Colonic mucosa (tissue), 4 donors: Measurements from ENCODE around the gene NPTX2. TPM values are rescaled to one million over a fixed set of nuclear protein-coding genes. Genes with fewer than 3 reads are reported as not detected.

ENCODE experiments used
- DNase-seq: peaks from one replicate; pipeline ENCODE4 v3.0.0-alpha.2; 2020
- H3K27ac ChIP-seq: fragments of 200-600 bp; one replicate; pipeline ENCODE4 v1.8.0; 2021
- H3K27me3 ChIP-seq: fragments of 200-600 bp; one replicate; pipeline ENCODE4 v1.8.0; 2021
- H3K36me3 ChIP-seq: fragments of 200-600 bp; one replicate; pipeline ENCODE4 v1.8.0; 2021
- H3K4me1 ChIP-seq: fragments of 200-600 bp; one replicate; pipeline ENCODE4 v1.8.0; 2021; ENCODE audit warnings: mild to moderate bottlenecking
- H3K4me3 ChIP-seq: fragments of 200-600 bp; one replicate; pipeline ENCODE4 v1.8.0; 2021
- H3K9ac ChIP-seq, 2 donors: one replicate each; pipeline ENCODE4 v1.7.0; 2013; ENCODE audit warnings: control low read depth in 2 of 2, low read depth in 2 of 2, low read length in 2 of 2
- H3K9me3 ChIP-seq: fragments of 200-600 bp; one replicate; pipeline ENCODE4 v1.8.0; 2021
- intact Hi-C: fragments of 100-400 bp; cut with DNase I; formaldehyde crosslinking; loops from one replicate; pipeline ENCODE4 v1.14.1; 2022
- total RNA-seq, 2 donors: library from RNA; stranded (reverse); fragmentation: NEBNext Ultra II Directional in 1 of 2; extraction: Animal tissue kit (Norgen Biotek cat#: 25700) in 1 of 2; gene quantifications; one replicate each; pipeline ENCODE4 v1.2.1, GENCODE V29; 2021
- TF ChIP-seq, protein P1 (sequence below): fragments of 200-600 bp; IDR thresholded peaks from one replicate; pipeline ENCODE4 v1.8.0; 2022; ENCODE audit warnings: antibody characterized with exemption, mild to moderate bottlenecking
- donor health status: healthy.
- donor health status: DM: no; HTN: no; CAD: no.
- donor health status: DM: no; HTN: no; CAD: no.

Gene NPTX2
- total RNA-seq, 2 donors from 2014 or later: 0.89 to 1.6 TPM

DNA sequence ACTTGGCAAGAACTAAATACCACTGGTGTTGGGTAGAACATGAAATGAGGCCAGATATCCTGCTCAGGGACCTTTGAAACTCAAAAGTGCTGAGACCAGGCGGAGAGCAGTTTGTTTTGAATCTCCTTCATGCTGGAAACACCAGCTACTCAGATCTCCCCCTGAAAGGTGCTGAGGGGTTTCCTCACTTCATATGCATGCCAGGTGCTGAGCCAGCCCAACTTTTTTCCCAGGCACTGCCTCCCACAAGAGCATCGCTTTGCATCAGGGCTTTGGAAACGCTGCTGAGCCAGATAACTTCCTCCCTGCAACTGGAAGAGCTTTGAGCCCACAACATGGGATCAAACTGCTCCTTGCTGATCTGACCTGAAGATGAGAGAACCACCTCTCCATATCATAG, 13.7 kb downstream of the NPTX2 start:
- Histone ChIP-seq H3K4me1 (no peaks in the 10 kb centered on the region), H3K4me3 (no peak overlapping the region), H3K36me3 (no peaks in the 10 kb centered on the region), H3K9me3 (no peaks in the 10 kb centered on the region), H3K9ac (no peak overlapping the region), H3K27ac (no peak overlapping the region), H3K27me3 (no peaks in the 10 kb centered on the region)
- TF ChIP-seq, protein P1, sequence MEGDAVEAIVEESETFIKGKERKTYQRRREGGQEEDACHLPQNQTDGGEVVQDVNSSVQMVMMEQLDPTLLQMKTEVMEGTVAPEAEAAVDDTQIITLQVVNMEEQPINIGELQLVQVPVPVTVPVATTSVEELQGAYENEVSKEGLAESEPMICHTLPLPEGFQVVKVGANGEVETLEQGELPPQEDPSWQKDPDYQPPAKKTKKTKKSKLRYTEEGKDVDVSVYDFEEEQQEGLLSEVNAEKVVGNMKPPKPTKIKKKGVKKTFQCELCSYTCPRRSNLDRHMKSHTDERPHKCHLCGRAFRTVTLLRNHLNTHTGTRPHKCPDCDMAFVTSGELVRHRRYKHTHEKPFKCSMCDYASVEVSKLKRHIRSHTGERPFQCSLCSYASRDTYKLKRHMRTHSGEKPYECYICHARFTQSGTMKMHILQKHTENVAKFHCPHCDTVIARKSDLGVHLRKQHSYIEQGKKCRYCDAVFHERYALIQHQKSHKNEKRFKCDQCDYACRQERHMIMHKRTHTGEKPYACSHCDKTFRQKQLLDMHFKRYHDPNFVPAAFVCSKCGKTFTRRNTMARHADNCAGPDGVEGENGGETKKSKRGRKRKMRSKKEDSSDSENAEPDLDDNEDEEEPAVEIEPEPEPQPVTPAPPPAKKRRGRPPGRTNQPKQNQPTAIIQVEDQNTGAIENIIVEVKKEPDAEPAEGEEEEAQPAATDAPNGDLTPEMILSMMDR: no peak
- no peak for DNase-seq
- intact Hi-C loops: no loop called here

GRCh38 chr7:98638853-98639252, 21.8 kb downstream of the NPTX2 start:
- Histone ChIP-seq H3K27me3 (no peaks in the 10 kb centered on the region), H3K4me3 (no peak overlapping the region)
- TF ChIP-seq, protein P1: no peak

GRCh38 chr7:98640375-98640774, 23.3 kb downstream of the NPTX2 start:
- Histone ChIP-seq H3K27ac (no peak overlapping the region), H3K36me3 (no peaks in the 10 kb centered on the region), H3K4me3 (no peak overlapping the region), H3K27me3 (no peaks in the 10 kb centered on the region), H3K9me3 (no peaks in the 10 kb centered on the region), H3K4me1 (no peaks in the 10 kb centered on the region), H3K9ac (no peak overlapping the region)
- TF ChIP-seq, protein P1: no peak
- no peak for DNase-seq
- intact Hi-C loops: no loop called here

More at GRCh38 chr7:98638853-98639252, 21.8 kb downstream of the NPTX2 start:
- Histone ChIP-seq H3K9me3 (no peaks in the 10 kb centered on the region), H3K27ac (no peak overlapping the region), H3K4me1 (no peaks in the 10 kb centered on the region), H3K36me3 (no peaks in the 10 kb centered on the region), H3K9ac (no peak overlapping the region)
- intact Hi-C loops: no loop called here
- DNase-seq: no peak

DNA sequence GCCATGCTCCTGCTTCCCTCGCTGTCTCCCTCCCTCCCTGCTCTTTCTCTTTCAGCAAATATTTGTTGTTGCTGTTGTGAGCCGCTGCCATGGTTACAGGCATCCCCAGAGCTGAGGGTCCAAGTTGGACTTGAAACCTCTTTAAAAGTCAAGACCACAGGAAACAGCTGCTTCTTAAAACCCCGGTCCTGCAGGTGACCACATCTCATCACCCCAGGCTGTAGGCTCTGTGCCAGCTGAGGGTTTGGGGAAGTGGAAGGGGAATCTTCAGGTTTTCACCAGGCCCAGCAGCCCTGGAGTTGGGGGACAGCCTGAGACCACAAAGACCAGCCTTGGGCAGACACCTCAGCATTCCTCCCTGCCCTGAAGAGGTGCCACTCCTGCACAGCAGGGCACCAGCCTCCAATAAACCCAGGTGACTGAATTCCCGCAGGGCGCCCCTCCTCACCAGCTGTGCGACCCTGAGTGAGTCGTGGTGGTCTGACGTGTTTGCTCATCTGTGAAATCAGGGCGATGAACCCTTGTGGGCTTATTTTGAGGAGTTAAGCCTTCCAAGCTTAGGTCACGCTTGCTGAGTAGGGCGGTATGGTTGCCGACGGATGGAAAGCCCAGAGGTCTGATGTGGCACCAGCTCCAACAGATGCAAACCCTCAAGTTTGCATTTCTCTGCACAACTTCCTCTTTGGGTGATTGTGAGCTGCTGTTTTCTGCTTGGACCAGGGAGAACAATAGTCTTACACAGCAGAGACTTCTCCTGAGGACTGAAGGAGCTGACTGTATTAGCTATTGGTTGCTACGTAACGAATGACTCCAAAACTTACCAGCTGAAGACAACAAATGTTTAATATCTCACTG, 24.8 kb downstream of the NPTX2 start:
- no peaks in the 10 kb centered on the region for H3K36me3 ChIP-seq
- H3K9ac ChIP-seq: no peak overlapping the region
- H3K27ac ChIP-seq: no peak overlapping the region
- DNase-seq: no peak
- intact Hi-C loops: no loop called here
- no peaks in the 10 kb centered on the region for H3K27me3 ChIP-seq
- no peaks in the 10 kb centered on the region for H3K4me1 ChIP-seq
- H3K4me3 ChIP-seq: no peak overlapping the region
- no peaks in the 10 kb centered on the region for H3K9me3 ChIP-seq
- TF ChIP-seq, protein P1: no peak

DNA sequence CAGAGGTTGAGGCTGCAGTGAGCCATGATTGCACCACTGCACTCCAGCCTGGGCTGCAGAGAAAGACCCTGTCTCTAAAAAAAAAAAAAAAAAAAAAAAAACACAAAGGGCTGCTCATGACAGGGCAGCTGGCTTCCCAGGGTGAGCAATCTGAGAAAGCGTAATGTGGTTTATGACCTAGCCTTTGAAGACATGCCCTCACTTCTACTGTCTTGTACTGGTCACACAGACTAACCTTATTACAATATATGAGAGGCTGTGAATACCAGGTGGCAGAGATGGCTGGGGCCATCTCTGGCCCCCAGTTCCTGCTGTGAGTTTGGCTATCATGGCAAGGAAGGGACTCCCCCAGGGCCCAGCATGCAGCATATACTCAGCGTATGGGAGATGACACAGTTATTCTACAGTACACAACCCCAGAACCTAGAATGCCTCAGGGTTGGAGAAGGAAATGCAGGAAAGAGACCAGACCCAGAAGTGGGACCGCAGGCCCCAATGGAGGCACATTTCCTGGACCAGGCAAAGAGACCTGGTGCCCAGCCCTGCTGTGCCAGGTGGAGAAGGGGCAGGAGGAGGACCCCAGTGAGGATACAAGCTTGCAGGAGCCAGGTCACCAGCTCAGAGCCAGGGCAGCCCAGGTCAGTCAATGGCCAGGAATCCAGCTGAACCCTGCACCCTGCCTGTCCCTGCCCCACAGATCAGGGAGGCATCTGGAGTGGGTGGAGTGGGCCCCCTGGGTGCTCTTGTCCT, 26.3 kb downstream of the NPTX2 start:
- TF ChIP-seq, protein P1: no peak
- Histone ChIP-seq H3K9me3 (no peaks in the 10 kb centered on the region), H3K27me3 (no peaks in the 10 kb centered on the region), H3K36me3 (no peaks in the 10 kb centered on the region), H3K27ac (no peak overlapping the region), H3K9ac (no peak overlapping the region), H3K4me1 (no peaks in the 10 kb centered on the region), H3K4me3 (no peak overlapping the region)
- intact Hi-C loops: no loop called here
- DNase-seq: no peak
